Pancreas (tissue), 10 donors: ENCODE results near the gene DCST2. TPM values are rescaled to one million over a fixed set of nuclear protein-coding genes. Genes with fewer than 3 reads are reported as not detected.

Experiments used
- ATAC-seq, 4 donors: fragments of 200-7000 bp; cut with Tn5 transposase; one replicate each; pipeline versions ENCODE4 v1.8.0 to v1.9.1; 2020; ENCODE audit warnings: mild to moderate bottlenecking in 4 of 4, moderate library complexity in 4 of 4
- DNase-seq, 6 donors: peaks; one replicate each; pipeline ENCODE4 v3.0.0-alpha.2; 2020
- FAIRE-seq: peaks from 2 replicates; lab custom pipeline; 2012; peaks lifted over from hg19 to GRCh38; lab: Jason Lieb, UNC
- H3K27ac ChIP-seq, 4 donors: fragments of 200-600 bp; sonication (generic); 1 replicate in 3 of 4; 2 replicates in 1 of 4; pipeline versions ENCODE4 v1.5.0 to v1.8.0; 2020
- H3K27me3 ChIP-seq, 4 donors: fragments of 200-600 bp; one replicate each; pipeline ENCODE4 v1.8.0; 2021
- H3K36me3 ChIP-seq, 3 donors: fragments of 200-600 bp; sonication (generic) in 1 of 3; one replicate each; pipeline versions ENCODE4 v1.5.0 to v1.8.0; 2020 to 2021
- H3K4me1 ChIP-seq, 3 donors: fragments of 200-600 bp; one replicate each; pipeline ENCODE4 v1.8.0; 2021
- H3K4me3 ChIP-seq, 4 donors: fragments of 200-600 bp; sonication (generic) in 2 of 4; one replicate each; pipeline versions ENCODE4 v1.5.0 to v1.8.0; 2020 to 2021
- H3K9me3 ChIP-seq, 4 donors: fragments of 200-600 bp; one replicate each; pipeline ENCODE4 v1.8.0; 2021
- CTCF ChIP-seq, 4 donors: fragments of 200-600 bp; sonication (generic) in 3 of 4; IDR thresholded peaks; one replicate each; pipeline versions ENCODE4 v1.5.0 to v1.8.0; 2021; ENCODE audit warnings: antibody characterized with exemption in 4 of 4
- WGBS, 2 donors: extraction: QIAGEN DNeasy Blood & Tissue Kit; methylation state at CpG; one replicate each; pipeline ENCODE4 v1.1.7; 2013; 5-methylcytosine and 5-hydroxymethylcytosine counted together
- intact Hi-C, 3 donors: fragments of 100-400 bp; cut with DNase I; formaldehyde crosslinking; loops; one replicate each; pipeline versions ENCODE4 v1.11.1 to v1.14.2; 2022
- polyA plus RNA-seq, 2 donors: library from polyadenylated mRNA; stranded (reverse); fragments of 200-250 nt; gene quantifications; one replicate each; pipeline ENCODE4 v1.2.3, GENCODE V29; 2013
- total RNA-seq, 6 donors: library from RNA; stranded (reverse); fragmentation: NEBNext Ultra II Directional in 4 of 6; extraction: Animal tissue kit (Norgen Biotek cat#: 25700) in 4 of 6; gene quantifications; one replicate each; pipeline versions ENCODE4 v1.2.1 to v1.2.4, GENCODE V29; 2021 to 2023
- donor health status: healthy with polysubstance abuse.
- donor health status: DM: no; HTN: no; CAD: no; lungs with moderate emphysema.
- donor health status: DM: no; HTN: no; CAD: no.
- donor health status: control.
- donor health status: control.
- donor health status: Bipolar disorder and iron deficiency.
- donor health status: DM: yes; HTN: yes; CAD: no.
- donor health status: DM: no; HTN: no; CAD: no.
- donor health status: DM: no; HTN: no; CAD: no.
- donor health status: DM: yes; HTN: yes; CAD: no.

Gene DCST2
- total and polyA plus RNA-seq, 8 donors, result 0.12 to 5.1 (median 0.51) TPM

- no peaks in the 10 kb centered on the region for H3K9me3 ChIP-seq
- H3K27me3 ChIP-seq, result no peaks in the 10 kb centered on the region
- 47 to 61% methylated on average over 3 of the region's 3 CpGs for WGBS, 2 donors
- peaks cover 12 to 26% (median 22%) of the 10 kb centered on the region in 3 donors for H3K4me1 ChIP-seq
- peaks cover 0 to 13% (median 6%) of the 10 kb centered on the region in 3 donors for H3K36me3 ChIP-seq
- no peak for ATAC-seq
- no peak for FAIRE-seq
- intact Hi-C loops, result no loop called here
- TF ChIP-seq CTCF (IDR thresholded peaks at IDR 0.05), result no peak
- peak overlapping the region; percentile 90 to 98 (median 96) for H3K27ac ChIP-seq
- H3K4me3 ChIP-seq, result peak overlapping the region in 2 of 4 donors; percentile 52 to 73
- no peak for DNase-seq
These were observed 61.4 kb downstream of the DCST2 start for GRCh38 chr1:154972213-154972516.

GRCh38 chr1:154971341-154971998 is 62.1 kb downstream of the DCST2 start:
- H3K27ac ChIP-seq, result peak overlapping the region in 3 of 4 donors; percentile 90 to 97 (median 94)
- H3K4me3 ChIP-seq, result peak overlapping the region in 1 of 4 donors; percentile 73
- H3K36me3 ChIP-seq, result peaks cover 0 to 20% (median 7%) of the 10 kb centered on the region in 3 donors
- no peaks in the 10 kb centered on the region for H3K27me3 ChIP-seq
- TF ChIP-seq CTCF (IDR thresholded peaks at IDR 0.05), result no peak
- H3K4me1 ChIP-seq, result peaks cover 12 to 26% (median 22%) of the 10 kb centered on the region in 3 donors
- no peak for DNase-seq
- FAIRE-seq, result no peak
- H3K9me3 ChIP-seq, result no peaks in the 10 kb centered on the region
- WGBS, 2 donors, result 23 to 26% methylated on average over 10 of the region's 10 CpGs
- no peak for ATAC-seq
- intact Hi-C loops, result no loop called here

- peaks cover 0 to 27% (median 14%) of the 10 kb centered on the region in 3 donors for H3K36me3 ChIP-seq
- no peak for TF ChIP-seq CTCF (IDR thresholded peaks at IDR 0.05)
- intact Hi-C loops, result no loop called here
- no peaks in the 10 kb centered on the region for H3K9me3 ChIP-seq
- peak within 1 kb of the TSS; percentile 33 to 97 (median 92) for H3K27ac ChIP-seq
- peak in 1 of 4 donors; percentile 10 for ATAC-seq
- WGBS, 2 donors, result 47 to 48% methylated on average over 15 of the region's 15 CpGs
- DNase-seq, result peak; percentile 70 to 89 (median 78)
- FAIRE-seq, result no peak
- no peaks in the 10 kb centered on the region for H3K27me3 ChIP-seq
- peaks cover 12 to 22% (median 20%) of the 10 kb centered on the region in 3 donors for H3K4me1 ChIP-seq
- H3K4me3 ChIP-seq, result peak within 1 kb of the TSS in 2 of 4 donors; percentile 17 to 73
These were observed 62.8 kb downstream of the DCST2 start, which contains the start of gene SHC1 for GRCh38 chr1:154970631-154971340. TSS of gene SHC1 (minus strand) at chr1:154970747. CDS start at chr1:154970526, 221 bp downstream.

- Histone ChIP-seq H3K36me3 (peaks cover 0 to 33% (median 21%) of the 10 kb centered on the region in 3 donors), H3K4me1 (peaks cover 12 to 22% (median 20%) of the 10 kb centered on the region in 3 donors), H3K27ac (peak overlapping the region in 3 of 4 donors; percentile 90 to 97 (median 94)), H3K27me3 (no peaks in the 10 kb centered on the region), H3K4me3 (peak overlapping the region in 2 of 4 donors; percentile 17 to 73), H3K9me3 (no peaks in the 10 kb centered on the region)
- WGBS, 2 donors, result 51 to 54% methylated on average over 19 to 22 of the region's 22 CpGs
- no peak for TF ChIP-seq CTCF (IDR thresholded peaks at IDR 0.05)
- intact Hi-C loops, result loop anchor here in 2 of 3 donors (10.0 kb wide), 1 partner anchor 45 kb away; no protein-coding TSS in a partner anchor
- FAIRE-seq (no peak), ATAC-seq (no peak), DNase-seq (peak in 1 of 6 donors; percentile 63)
These were observed 63.6 kb downstream of the DCST2 start for GRCh38 chr1:154969860-154970452.
